WERI-Rb-1 (cell line): ENCODE data around the gene ZNRF1.

Experiments used
- DNase-seq: peaks from one replicate; pipeline ENCODE4 v3.0.0-alpha.2; 2020
- H3K27ac ChIP-seq: fragments of 250-450 bp; sonication (Bioruptor Pico); 2 replicates; pipeline ENCODE4 v1.5.1; 2020; ENCODE audit warnings: mild to moderate bottlenecking, moderate library complexity
- H3K27me3 ChIP-seq: fragments of 250-450 bp; sonication (Bioruptor Pico); 2 replicates; pipeline ENCODE4 v1.5.1; 2021; ENCODE audit warnings: mild to moderate bottlenecking, low read depth, moderate library complexity; ENCODE audit not compliant: insufficient read depth, severe bottlenecking
- H3K36me3 ChIP-seq: fragments of 250-450 bp; sonication (Bioruptor Pico); 2 replicates; pipeline ENCODE4 v1.5.1; 2020; ENCODE audit warnings: mild to moderate bottlenecking, moderate library complexity
- H3K4me3 ChIP-seq: 2 replicates; pipeline ENCODE4 v1.5.1; 2011; ENCODE audit warnings: low read depth, mild to moderate bottlenecking, control low read depth, low read length
- H3K9me3 ChIP-seq: fragments of 250-450 bp; sonication (Bioruptor Pico); 2 replicates; pipeline ENCODE4 v1.5.1; 2021; ENCODE audit warnings: mild to moderate bottlenecking, moderate library complexity; ENCODE audit not compliant: severe bottlenecking
- TF ChIP-seq, protein P1 (sequence below): IDR thresholded peaks from 2 replicates; pipeline ENCODE4 v1.5.1; 2011; ENCODE audit warnings: low read depth, mild to moderate bottlenecking, control low read depth, inconsistent platforms, low read length

The ZNRF1 gene

DNA sequence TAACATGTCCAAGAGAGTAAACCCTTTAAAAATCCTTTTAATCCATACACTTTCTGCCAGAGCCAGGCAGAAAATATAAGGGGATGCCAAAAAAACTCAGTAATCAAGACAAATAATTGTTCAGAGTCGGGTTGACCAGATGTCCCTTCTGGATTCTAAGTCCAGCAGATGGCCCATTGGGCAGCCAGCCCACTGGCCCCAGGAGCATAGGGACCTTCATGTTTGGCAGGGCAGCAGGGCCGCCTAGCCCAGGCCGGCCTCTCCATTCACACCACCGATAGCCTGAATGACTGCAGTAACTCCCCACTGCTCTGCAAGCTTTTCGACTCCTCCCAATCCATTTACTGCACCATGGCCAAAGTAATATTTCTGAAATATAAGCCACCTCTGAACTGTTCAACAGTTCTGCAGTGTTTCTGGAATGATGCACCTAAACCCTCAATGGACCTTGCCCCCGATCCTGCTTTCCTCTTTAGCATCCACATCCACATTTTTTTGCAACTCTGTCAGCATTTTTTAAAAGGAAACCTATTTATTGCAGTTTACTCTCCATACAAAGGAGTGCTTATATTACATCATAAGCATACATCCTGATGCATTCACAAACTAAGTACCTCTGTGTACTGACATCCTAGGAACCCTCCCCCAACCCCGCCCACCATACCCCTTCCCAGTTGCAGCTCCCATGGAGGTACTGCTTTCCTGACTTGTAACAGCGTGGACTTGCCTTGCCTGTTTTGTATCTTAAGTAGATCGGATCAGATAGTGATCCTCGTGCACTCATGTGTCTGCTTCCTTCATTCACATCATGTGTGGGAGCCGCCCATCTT, 71.4 kb downstream of the ZNRF1 start:
- no peaks in the 10 kb centered on the region for H3K36me3 ChIP-seq
- DNase-seq: peak; percentile 20
- no peak overlapping the region for H3K4me3 ChIP-seq
- no peaks in the 10 kb centered on the region for H3K9me3 ChIP-seq
- no peak overlapping the region; the same call in 1 of the 2 replicates for H3K27ac ChIP-seq
- TF ChIP-seq, protein P1, sequence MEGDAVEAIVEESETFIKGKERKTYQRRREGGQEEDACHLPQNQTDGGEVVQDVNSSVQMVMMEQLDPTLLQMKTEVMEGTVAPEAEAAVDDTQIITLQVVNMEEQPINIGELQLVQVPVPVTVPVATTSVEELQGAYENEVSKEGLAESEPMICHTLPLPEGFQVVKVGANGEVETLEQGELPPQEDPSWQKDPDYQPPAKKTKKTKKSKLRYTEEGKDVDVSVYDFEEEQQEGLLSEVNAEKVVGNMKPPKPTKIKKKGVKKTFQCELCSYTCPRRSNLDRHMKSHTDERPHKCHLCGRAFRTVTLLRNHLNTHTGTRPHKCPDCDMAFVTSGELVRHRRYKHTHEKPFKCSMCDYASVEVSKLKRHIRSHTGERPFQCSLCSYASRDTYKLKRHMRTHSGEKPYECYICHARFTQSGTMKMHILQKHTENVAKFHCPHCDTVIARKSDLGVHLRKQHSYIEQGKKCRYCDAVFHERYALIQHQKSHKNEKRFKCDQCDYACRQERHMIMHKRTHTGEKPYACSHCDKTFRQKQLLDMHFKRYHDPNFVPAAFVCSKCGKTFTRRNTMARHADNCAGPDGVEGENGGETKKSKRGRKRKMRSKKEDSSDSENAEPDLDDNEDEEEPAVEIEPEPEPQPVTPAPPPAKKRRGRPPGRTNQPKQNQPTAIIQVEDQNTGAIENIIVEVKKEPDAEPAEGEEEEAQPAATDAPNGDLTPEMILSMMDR: no peak
- no peaks in the 10 kb centered on the region for H3K27me3 ChIP-seq

DNA sequence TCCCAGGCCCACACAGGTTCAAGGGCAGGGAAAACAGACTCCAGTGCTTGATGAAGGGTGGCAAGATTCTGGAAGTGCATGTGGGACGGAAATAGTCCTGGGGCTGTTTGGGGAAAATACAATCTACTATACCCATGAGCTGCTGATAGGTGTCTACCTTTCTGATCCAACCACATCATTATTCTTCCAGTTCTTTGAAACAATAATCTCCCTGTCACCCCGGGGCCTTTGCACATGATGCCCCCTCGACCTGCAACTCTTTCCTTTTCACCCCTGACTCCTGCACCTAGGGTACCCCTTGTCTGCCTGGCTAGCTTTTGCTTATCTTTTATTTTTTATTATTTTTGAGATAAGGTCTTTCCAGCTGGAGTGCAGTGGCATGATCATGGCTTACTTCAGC, 72.8 kb downstream of the ZNRF1 start:
- H3K27ac ChIP-seq: no peak overlapping the region
- TF ChIP-seq, protein P1: no peak
- H3K4me3 ChIP-seq: no peak overlapping the region
- no peaks in the 10 kb centered on the region for H3K36me3 ChIP-seq
- no peaks in the 10 kb centered on the region for H3K9me3 ChIP-seq
- DNase-seq: no peak
- no peaks in the 10 kb centered on the region for H3K27me3 ChIP-seq

DNA sequence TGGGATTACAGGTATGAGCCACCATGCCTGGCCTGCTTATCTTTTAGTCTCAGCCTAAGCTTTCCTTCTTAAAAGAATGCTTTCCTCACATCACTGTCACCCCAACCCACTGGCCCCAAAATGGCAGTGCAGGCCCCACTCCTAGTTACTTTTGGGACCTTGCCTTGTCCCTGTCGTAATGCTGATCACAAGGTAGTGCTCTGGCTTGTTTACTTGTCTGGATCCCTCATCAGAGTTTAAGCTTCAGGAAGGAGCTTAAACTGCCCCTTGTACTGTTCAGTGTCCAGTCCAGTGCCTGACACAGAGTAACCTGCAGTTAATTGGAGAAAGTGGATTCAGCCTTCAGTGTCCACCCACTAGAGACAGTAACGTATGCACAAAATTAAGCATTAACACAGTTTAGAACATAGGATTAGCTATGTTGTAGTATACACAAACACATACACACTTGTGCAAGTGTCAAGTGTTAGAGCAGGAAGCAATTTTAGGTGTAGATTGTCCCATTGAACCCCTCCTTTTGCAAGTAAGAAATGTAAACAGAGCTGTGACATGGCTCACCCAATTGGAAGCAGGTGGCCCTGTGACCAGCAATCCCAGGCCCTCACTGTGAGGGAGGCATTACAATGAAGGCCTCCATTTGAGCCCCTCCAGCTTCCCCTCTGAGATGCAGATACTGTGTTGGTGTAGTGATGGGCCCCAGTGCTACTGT, 73.6 kb downstream of the ZNRF1 start:
- no peak for DNase-seq
- no peaks in the 10 kb centered on the region for H3K36me3 ChIP-seq
- TF ChIP-seq, protein P1: no peak
- no peak overlapping the region for H3K27ac ChIP-seq
- no peaks in the 10 kb centered on the region for H3K9me3 ChIP-seq
- H3K27me3 ChIP-seq: no peaks in the 10 kb centered on the region
- H3K4me3 ChIP-seq: no peak overlapping the region

DNA sequence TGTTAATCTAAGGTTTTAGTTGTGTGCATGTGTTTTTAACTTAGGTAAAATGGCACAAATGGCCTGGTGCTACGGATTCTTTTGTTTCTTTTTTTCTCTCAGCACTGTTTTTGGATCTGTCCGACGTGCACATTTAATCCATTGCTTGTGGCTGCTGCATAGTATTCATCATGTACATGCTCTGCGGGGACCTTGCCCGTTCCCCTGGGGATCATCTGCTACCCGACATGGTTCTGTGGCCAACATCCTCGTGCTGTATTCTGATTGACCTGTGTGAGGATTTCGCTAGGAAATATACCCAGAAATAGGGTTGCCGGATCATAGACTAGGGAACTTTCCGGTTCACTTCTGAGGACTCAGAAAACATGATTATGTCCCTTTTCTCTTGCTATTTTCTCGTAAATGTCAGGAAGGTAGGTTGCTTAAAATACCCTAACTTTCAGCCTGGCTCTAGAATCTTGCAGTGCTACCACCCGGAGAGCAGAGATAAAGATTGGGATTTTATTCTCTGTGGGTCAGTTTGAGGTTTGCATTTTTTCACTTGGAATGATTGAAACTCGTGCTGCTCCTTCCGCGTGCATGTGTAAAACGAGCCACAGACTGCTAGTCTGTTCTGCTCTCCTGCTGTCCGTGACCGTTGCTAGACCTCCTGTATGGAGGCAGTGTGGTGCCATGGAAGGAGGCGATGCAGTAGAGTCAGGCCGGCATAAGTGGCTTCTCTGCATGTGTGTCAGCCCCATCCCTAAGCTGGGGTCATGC, 74.9 kb downstream of the ZNRF1 start:
- H3K27me3 ChIP-seq: no peaks in the 10 kb centered on the region
- DNase-seq: no peak
- no peaks in the 10 kb centered on the region for H3K9me3 ChIP-seq
- H3K27ac ChIP-seq: no peak overlapping the region
- no peaks in the 10 kb centered on the region for H3K36me3 ChIP-seq
- TF ChIP-seq, protein P1: no peak
- H3K4me3 ChIP-seq: no peak overlapping the region

DNA sequence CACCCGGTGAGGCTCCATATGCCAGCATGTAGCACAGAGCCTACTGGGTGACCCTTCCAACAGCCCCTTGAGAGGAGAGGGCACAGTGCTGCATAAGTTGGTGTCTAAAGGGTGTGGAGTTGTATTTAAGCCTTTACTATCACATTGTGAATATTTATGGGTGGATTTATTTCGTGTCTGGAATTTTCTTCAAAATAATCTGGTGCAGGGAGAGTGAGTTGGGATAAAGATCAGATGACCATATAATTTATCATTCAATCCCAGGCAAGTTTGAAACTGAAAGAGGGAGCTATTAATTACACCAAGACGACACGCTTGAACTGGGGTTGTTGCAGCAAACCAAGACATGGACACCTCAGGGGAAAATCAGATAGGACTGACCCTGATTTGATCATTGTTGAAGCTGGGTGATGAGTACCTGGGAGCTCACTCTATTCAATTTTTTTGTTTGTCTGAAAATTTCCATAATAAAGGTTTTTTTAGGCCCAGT, 75.5 kb downstream of the ZNRF1 start:
- no peak overlapping the region for H3K27ac ChIP-seq
- H3K9me3 ChIP-seq: no peaks in the 10 kb centered on the region
- DNase-seq: no peak
- H3K27me3 ChIP-seq: no peaks in the 10 kb centered on the region
- H3K36me3 ChIP-seq: no peaks in the 10 kb centered on the region
- no peak overlapping the region for H3K4me3 ChIP-seq
- TF ChIP-seq, protein P1: no peak
